HG02870 (cell line): ENCODE measurements around the gene RGS17.

Experiments used
- ATAC-seq: cut with Tn5 transposase; IDR thresholded peaks from one replicate; pipeline ENCODE4 v1.9.1; 2021; ENCODE audit warnings: mild to moderate bottlenecking, moderate library complexity; ENCODE audit not compliant: unreplicated experiment

Gene RGS17

GRCh38 chr6:152959333-152959732 is 171.7 kb downstream of the RGS17 start:
- no peak for ATAC-seq

DNA sequence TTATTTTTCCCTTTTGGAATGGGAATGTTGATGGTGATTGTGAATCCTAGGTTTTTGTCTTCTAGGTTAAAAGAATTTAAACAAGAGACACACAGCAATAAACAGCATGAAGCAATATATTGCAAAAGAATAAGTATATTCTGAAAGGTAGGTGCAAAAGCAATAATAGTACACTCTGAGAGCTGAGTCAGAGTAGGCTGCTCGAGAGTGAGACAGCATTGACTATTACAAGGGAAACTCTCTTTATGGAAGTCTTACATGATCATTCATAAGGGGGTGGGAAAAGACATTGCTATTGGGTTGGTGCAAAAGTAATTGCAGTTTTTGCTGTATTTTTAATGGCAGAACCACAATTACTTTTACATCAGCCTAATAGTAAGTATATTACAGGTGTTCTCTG is 173.3 kb downstream of the RGS17 start:
- ATAC-seq, result no peak
